ENCODE measurements around the gene STK10.

The STK10 gene

GRCh38 chr5:172002840-172003512 lies 185.0 kb downstream of the STK10 start:
- no peak overlapping the region for H3K4me3 ChIP-seq (ENCODE audit: low read depth, low read length)
- TF ChIP-seq CTCF (IDR thresholded peaks at IDR 0.05; ENCODE audit: low read depth, low read length, missing control alignments): no peak
- no peak for DNase-seq (ENCODE audit: low read depth)
- in situ Hi-C loops (cut with HindIII; ENCODE audit: low sequenced_read_pairs): no loop called here

- H3K4me3 ChIP-seq (ENCODE audit: low read depth, low read length): no peak overlapping the region
- peak; percentile 54 for TF ChIP-seq CTCF (IDR thresholded peaks at IDR 0.05; ENCODE audit: low read depth, low read length, missing control alignments)
- in situ Hi-C loops (cut with HindIII; ENCODE audit: low sequenced_read_pairs): no loop called here
- DNase-seq (ENCODE audit: low read depth): no peak
These were observed 185.7 kb downstream of the STK10 start for GRCh38 chr5:172002310-172002709.

GRCh38 chr5:171999877-172000276 lies 188.1 kb downstream of the STK10 start:
- DNase-seq (ENCODE audit: low read depth): no peak
- H3K4me3 ChIP-seq (ENCODE audit: low read depth, low read length): no peak overlapping the region
- TF ChIP-seq CTCF (IDR thresholded peaks at IDR 0.05; ENCODE audit: low read depth, low read length, missing control alignments): no peak
- in situ Hi-C loops (cut with HindIII; ENCODE audit: low sequenced_read_pairs): no loop called here

- no peak for TF ChIP-seq CTCF (IDR thresholded peaks at IDR 0.05; ENCODE audit: low read depth, low read length, missing control alignments)
- no peak overlapping the region for H3K4me3 ChIP-seq (ENCODE audit: low read depth, low read length)
- in situ Hi-C loops (cut with HindIII; ENCODE audit: low sequenced_read_pairs): no loop called here
- DNase-seq (ENCODE audit: low read depth): no peak
These were observed 188.9 kb downstream of the STK10 start for GRCh38 chr5:171999100-171999499.

DNA sequence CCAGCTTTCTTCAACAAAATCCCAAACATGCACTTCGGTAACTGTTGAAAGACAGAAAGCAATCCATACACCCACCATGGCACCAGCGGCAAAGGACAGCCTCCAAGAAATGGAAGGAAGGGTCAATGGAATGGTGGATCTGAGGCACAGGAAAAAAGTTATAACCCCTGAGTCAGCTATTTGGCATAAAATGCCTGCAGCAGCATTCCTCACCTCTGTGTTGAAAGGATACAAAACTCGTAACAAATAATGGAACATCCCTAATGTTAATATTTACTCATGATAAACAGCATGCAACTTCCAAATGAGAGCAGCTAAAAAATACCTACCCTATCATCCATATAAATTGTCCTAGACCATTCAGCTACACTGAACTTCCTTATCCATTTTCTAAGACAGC lies 191.0 kb downstream of the STK10 start:
- no peak for DNase-seq (ENCODE audit: low read depth)
- no peak for TF ChIP-seq CTCF (IDR thresholded peaks at IDR 0.05; ENCODE audit: low read depth, low read length, missing control alignments)
- in situ Hi-C loops (cut with HindIII; ENCODE audit: low sequenced_read_pairs): no loop called here
- H3K4me3 ChIP-seq (ENCODE audit: low read depth, low read length): no peak overlapping the region

- no peak for DNase-seq (ENCODE audit: low read depth)
- in situ Hi-C loops (cut with HindIII; ENCODE audit: low sequenced_read_pairs): no loop called here
- H3K4me3 ChIP-seq (ENCODE audit: low read depth, low read length): no peak overlapping the region
- no peak for TF ChIP-seq CTCF (IDR thresholded peaks at IDR 0.05; ENCODE audit: low read depth, low read length, missing control alignments)
These were observed 195.2 kb downstream of the STK10 start for GRCh38 chr5:171992813-171993212.

Measured in astrocyte of the cerebellum (primary cell).